D721Med (cell line): ENCODE results near the gene GSX1.

Experiments used
- DNase-seq: peaks from one replicate; pipeline ENCODE4 v3.0.0; 2011; ENCODE audit warnings: low spot score; ENCODE audit not compliant: insufficient read length
- FAIRE-seq: peaks from 2 replicates; lab custom pipeline; 2011; peaks lifted over from hg19 to GRCh38; lab: Jason Lieb, UNC
- CTCF ChIP-seq: IDR thresholded peaks from 2 replicates; pipeline ENCODE4 v1.5.1; 2012; ENCODE audit warnings: mild to moderate bottlenecking, control low read depth; ENCODE audit not compliant: insufficient read depth; ENCODE audit errors: missing control alignments

Gene GSX1

GRCh38 chr13:27830010-27830409, 37.7 kb downstream of the GSX1 start:
- no peak for FAIRE-seq
- peak; percentile 59 for DNase-seq

GRCh38 chr13:27833206-27833605, 40.9 kb downstream of the GSX1 start:
- no peak for FAIRE-seq
- DNase-seq = no peak
- TF ChIP-seq CTCF = no peak

More at GRCh38 chr13:27830010-27830409, 37.7 kb downstream of the GSX1 start:
- peak; percentile 50 for TF ChIP-seq CTCF

GRCh38 chr13:27834095-27834494, 41.8 kb downstream of the GSX1 start:
- FAIRE-seq (no peak), DNase-seq (no peak)
- no peak for TF ChIP-seq CTCF

GRCh38 chr13:27835799-27836198, 43.5 kb downstream of the GSX1 start:
- FAIRE-seq (no peak), DNase-seq (no peak)

GRCh38 chr13:27839809-27840467, 47.7 kb downstream of the GSX1 start:
- DNase-seq (no peak), FAIRE-seq (no peak)
- no peak for TF ChIP-seq CTCF

More at GRCh38 chr13:27835799-27836198, 43.5 kb downstream of the GSX1 start:
- no peak for TF ChIP-seq CTCF

- FAIRE-seq (no peak), DNase-seq (no peak)
- TF ChIP-seq CTCF = no peak
Measured at GRCh38 chr13:27842571-27842970, 50.3 kb downstream of the GSX1 start.
